ENCODE results near the gene SLC36A2. TPM values are rescaled to one million over a fixed set of nuclear protein-coding genes. Genes with fewer than 3 reads are reported as not detected.
"Not testable (repeated sequence)": the region's sequence is repeated elsewhere in the genome, so short reads cannot be mapped to it uniquely, and the experiment has no call there.

SLC36A2 gene
- total RNA-seq (2014; rRNA removed; shearing (Covaris generic); ENCODE audit: low replicate concordance): not detected in 2 replicates

GRCh38 chr5:151347369-151347768 lies at the start of gene SLC36A2:
Gene SLC36A2 (minus strand): TSS chr5:151347559. CDS start chr5:151347460, 99 bp downstream.
- Histone ChIP-seq H3K4me3 (no peak within 1 kb of the TSS), H3K9me3 (no peaks in the 10 kb centered on the region), H3K27me3 (peaks cover 20% of the 10 kb centered on the region; the same call in 1 of the 2 replicates), H3K36me3 (no peaks in the 10 kb centered on the region)
- peak; percentile 17 for DNase-seq

- no peak for DNase-seq
- Histone ChIP-seq H3K36me3 (no peaks in the 10 kb centered on the region), H3K4me3 (no peak overlapping the region), H3K27me3 (peaks cover 24% of the 10 kb centered on the region), H3K9me3 (no peaks in the 10 kb centered on the region; the same call in none of the 2 replicates)
Observed at GRCh38 chr5:151388960-151389359, 41.6 kb upstream of the SLC36A2 start.

- no peak overlapping the region for H3K4me3 ChIP-seq
- no peaks in the 10 kb centered on the region for H3K36me3 ChIP-seq
- DNase-seq: no peak
- H3K27me3 ChIP-seq: peaks cover 16% of the 10 kb centered on the region
- H3K9me3 ChIP-seq: no peaks in the 10 kb centered on the region; the same call in 1 of the 2 replicates
Observed at GRCh38 chr5:151384106-151384505, 36.7 kb upstream of the SLC36A2 start.

DNA sequence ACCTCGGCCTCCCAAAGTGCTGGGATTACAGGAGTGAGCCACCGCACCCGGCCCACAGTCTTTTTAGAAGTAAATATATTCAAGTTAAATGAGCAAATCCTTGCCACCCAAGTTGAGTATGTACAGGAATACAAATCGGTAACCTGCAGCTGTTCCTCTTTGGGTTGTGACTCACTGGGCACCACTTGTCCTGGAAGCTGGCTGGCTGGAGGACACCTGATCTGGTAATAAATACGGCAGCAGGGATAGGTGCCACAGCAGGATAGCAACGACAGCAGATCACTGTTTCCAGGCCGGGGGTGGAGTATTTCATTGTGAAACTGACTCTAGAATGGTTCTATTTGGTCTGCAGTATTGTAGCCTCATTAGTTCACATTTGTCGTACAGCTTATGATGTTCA lies 35.7 kb upstream of the SLC36A2 start:
- Histone ChIP-seq H3K27me3 (peaks cover 16% of the 10 kb centered on the region), H3K4me3 (no peak overlapping the region), H3K9me3 (no peaks in the 10 kb centered on the region; the same call in 1 of the 2 replicates), H3K36me3 (no peaks in the 10 kb centered on the region)
- DNase-seq: no peak

DNA sequence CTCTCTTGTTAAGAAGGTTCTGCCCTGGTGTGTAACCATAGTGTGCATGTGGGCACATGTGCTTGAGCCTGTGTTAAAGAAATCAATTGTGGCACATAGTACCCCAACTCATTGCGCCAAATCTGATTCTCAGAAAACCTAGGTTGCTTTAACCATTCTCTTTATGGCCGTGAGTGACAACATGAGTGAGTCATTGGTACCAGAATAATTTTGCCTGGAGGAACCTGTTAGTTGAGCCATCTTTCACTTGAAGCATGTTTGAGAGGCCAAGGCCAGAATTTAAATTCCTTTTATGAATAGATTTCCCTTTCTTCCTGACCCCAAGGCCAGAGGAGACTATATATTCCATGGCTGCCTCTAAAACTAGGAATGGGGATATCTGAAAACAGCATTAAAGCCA lies 35.2 kb upstream of the SLC36A2 start:
- Histone ChIP-seq H3K9me3 (no peaks in the 10 kb centered on the region), H3K27me3 (peaks cover 16% of the 10 kb centered on the region), H3K4me3 (no peak overlapping the region), H3K36me3 (no peaks in the 10 kb centered on the region)
- no peak for DNase-seq

- Histone ChIP-seq H3K9me3 (no peaks in the 10 kb centered on the region), H3K27me3 (peaks cover 12% of the 10 kb centered on the region), H3K4me3 (no peak overlapping the region), H3K36me3 (no peaks in the 10 kb centered on the region)
- no peak for DNase-seq
Observed at GRCh38 chr5:151381899-151382298, 34.5 kb upstream of the SLC36A2 start.

- no peak for DNase-seq
- Histone ChIP-seq H3K4me3 (no peak overlapping the region), H3K27me3 (no peaks in the 10 kb centered on the region), H3K9me3 (no peaks in the 10 kb centered on the region), H3K36me3 (no peaks in the 10 kb centered on the region)
Observed at GRCh38 chr5:151378616-151379015, 31.3 kb upstream of the SLC36A2 start.

- Histone ChIP-seq H3K27me3 (no peaks in the 10 kb centered on the region), H3K4me3 (no peak overlapping the region), H3K36me3 (no peaks in the 10 kb centered on the region), H3K9me3 (no peaks in the 10 kb centered on the region)
- no peak for DNase-seq
Observed at GRCh38 chr5:151374539-151374938, 27.2 kb upstream of the SLC36A2 start.

DNA sequence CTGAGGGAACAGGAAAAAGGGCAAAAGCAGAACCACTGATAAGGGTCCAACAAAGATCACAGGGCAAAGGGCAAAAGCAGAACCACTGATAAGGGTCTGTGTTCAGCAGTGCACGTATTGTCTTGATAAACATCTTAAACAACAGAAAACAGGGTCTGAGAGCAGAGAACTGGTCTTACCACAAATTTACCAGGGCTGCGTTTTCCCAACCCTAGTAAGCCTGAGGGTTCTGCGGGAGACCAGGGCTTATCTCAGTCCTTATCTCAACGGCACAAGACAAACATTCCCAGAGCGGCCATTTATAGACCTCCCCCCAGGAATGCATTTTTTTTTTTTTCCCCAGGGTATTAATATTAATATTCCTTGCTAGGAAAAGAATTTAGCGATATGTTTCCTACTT lies 19.7 kb upstream of the SLC36A2 start:
- not testable (repeated sequence) for H3K27me3 ChIP-seq, H3K36me3 ChIP-seq, H3K9me3 ChIP-seq, H3K4me3 ChIP-seq, DNase-seq

- no peak overlapping the region for H3K4me3 ChIP-seq
- H3K36me3 ChIP-seq: no peaks in the 10 kb centered on the region
- DNase-seq: no peak
- H3K27me3 ChIP-seq: peaks cover 3% of the 10 kb centered on the region; the same call in 1 of the 2 replicates
- peaks cover 11% of the 10 kb centered on the region; the same call in 1 of the 2 replicates for H3K9me3 ChIP-seq
Observed at GRCh38 chr5:151363673-151364072, 16.3 kb upstream of the SLC36A2 start.

DNA sequence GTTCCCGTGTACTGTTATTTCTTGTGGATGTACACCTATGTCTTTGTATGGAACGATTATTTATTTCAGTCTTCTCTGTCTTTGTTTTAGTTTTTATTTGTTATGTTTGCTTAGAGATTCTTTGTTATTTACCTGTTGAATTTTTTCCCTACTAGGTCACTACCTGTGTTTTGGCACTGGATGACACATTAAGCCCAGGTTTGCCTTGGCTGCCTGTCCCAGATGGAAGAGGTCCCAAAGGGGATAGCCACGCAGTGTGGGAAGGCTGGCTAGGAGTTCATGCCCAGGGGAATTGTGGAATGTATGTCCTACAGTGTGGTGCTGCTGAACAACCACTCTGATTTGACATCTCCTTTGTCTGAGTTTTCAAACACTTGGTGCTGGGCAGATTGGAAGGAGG lies 15.6 kb upstream of the SLC36A2 start:
- Histone ChIP-seq H3K9me3 (peaks cover 8% of the 10 kb centered on the region; the same call in 1 of the 2 replicates), H3K36me3 (no peaks in the 10 kb centered on the region), H3K4me3 (no peak overlapping the region), H3K27me3 (peaks cover 3% of the 10 kb centered on the region; the same call in 1 of the 2 replicates)
- no peak for DNase-seq

DNA sequence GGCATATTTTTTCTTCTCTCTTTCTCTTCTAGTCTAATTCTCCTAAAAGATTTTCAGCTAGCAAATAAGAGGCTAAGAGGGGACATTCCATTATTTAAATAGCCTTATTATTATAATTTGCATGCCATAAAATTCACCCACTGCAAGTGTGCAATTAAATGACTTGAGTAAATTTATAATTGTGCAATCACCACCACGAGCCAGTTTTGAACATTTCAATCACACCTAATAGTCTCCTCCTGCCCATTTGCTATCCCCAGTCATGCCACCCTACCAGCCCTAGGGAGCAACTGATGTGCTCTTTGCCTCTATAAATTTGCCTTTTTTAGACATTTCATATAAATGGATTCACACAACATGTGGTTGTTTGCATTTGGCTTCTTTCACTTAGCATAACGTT lies 12.0 kb upstream of the SLC36A2 start:
- Histone ChIP-seq H3K9me3 (peaks cover 2% of the 10 kb centered on the region; the same call in 1 of the 2 replicates), H3K36me3 (no peaks in the 10 kb centered on the region), H3K27me3 (no peaks in the 10 kb centered on the region; the same call in 1 of the 2 replicates), H3K4me3 (no peak overlapping the region)
- DNase-seq: no peak

GRCh38 chr5:151357792-151358191 lies 10.4 kb upstream of the SLC36A2 start:
- Histone ChIP-seq H3K9me3 (peaks cover 2% of the 10 kb centered on the region; the same call in 1 of the 2 replicates), H3K36me3 (no peaks in the 10 kb centered on the region), H3K27me3 (no peaks in the 10 kb centered on the region; the same call in 1 of the 2 replicates), H3K4me3 (no peak overlapping the region)
- no peak for DNase-seq

GRCh38 chr5:151357097-151357496 lies 9.7 kb upstream of the SLC36A2 start:
- no peaks in the 10 kb centered on the region; the same call in 1 of the 2 replicates for H3K27me3 ChIP-seq
- H3K4me3 ChIP-seq: no peak overlapping the region
- DNase-seq: no peak
- peaks cover 2% of the 10 kb centered on the region; the same call in 1 of the 2 replicates for H3K9me3 ChIP-seq
- H3K36me3 ChIP-seq: no peaks in the 10 kb centered on the region

DNA sequence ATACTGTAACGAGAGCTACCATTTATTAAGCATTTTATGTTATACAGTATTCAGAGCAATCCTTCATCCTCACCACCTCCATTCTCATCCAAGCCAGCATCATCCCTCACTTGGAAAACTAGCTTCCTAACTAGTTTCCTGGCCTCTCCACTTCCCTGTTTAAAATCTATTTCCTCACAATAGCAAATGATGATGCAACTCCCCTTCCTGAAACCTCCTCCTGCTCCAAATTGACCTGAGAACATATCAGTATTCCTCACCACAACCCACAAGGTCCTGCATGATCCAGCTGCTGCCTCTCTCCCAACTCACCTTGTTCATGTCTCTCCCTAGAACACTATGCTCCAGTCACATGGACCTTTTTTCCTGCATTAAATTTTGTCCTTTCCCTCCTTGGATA lies 4.3 kb upstream of the SLC36A2 start:
- Histone ChIP-seq H3K36me3 (no peaks in the 10 kb centered on the region), H3K27me3 (no peaks in the 10 kb centered on the region; the same call in 1 of the 2 replicates)
- no peak for DNase-seq

DNA sequence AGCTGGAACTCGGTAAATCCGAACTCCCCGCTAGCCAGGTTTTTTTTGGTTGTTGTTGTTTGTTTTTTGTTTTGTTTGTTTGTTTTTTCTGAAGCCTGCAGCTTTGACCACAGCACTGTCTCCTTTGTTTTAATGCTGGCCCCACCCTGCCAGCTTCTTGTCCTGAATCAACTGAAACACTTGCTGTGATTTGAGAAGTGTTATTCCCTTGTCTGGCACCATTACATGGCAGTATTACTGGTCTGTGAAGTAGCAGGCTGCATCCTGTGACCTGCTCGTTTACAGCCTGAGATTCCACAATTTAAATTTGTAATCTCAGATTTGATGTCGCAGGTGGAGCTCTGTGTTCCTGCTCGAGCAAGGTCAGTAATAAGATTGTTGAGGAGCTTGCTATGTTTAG lies 1.4 kb upstream of the SLC36A2 start:
- peaks cover 10% of the 10 kb centered on the region; the same call in 1 of the 2 replicates for H3K27me3 ChIP-seq
- DNase-seq: no peak
- H3K9me3 ChIP-seq: no peaks in the 10 kb centered on the region
- H3K4me3 ChIP-seq: no peak overlapping the region
- H3K36me3 ChIP-seq: no peaks in the 10 kb centered on the region

More for the DNA sequence above, 4.3 kb upstream of the SLC36A2 start:
- Histone ChIP-seq H3K4me3 (no peak overlapping the region), H3K9me3 (no peaks in the 10 kb centered on the region)

- no peaks in the 10 kb centered on the region for H3K9me3 ChIP-seq
- peak; percentile 47 for DNase-seq
Observed at GRCh38 chr5:151345808-151346478, 1.4 kb downstream of the SLC36A2 start.

More at GRCh38 chr5:151345808-151346478, 1.4 kb downstream of the SLC36A2 start:
- no peak overlapping the region for H3K4me3 ChIP-seq
- no peaks in the 10 kb centered on the region for H3K36me3 ChIP-seq
- H3K27me3 ChIP-seq: peaks cover 27% of the 10 kb centered on the region; the same call in 1 of the 2 replicates

All from MG63 (cell line).